Stomach (tissue), 9 donors: ENCODE measurements around the gene EGF. TPM values are rescaled to one million over a fixed set of nuclear protein-coding genes. Genes with fewer than 3 reads are reported as not detected.
"Not testable (repeated sequence)": the region's sequence is repeated elsewhere in the genome, so short reads cannot be mapped to it uniquely, and the experiment has no call there.

ENCODE experiments used
- DNase-seq, 2 donors: peaks; one replicate each; pipeline versions ENCODE4 v3.0.0 to v3.0.0-alpha.2; 2013 to 2019
- H3K27ac ChIP-seq, 5 donors: fragments of 200-600 bp in 4 of 5; sonication (generic) in 4 of 5; one replicate each; pipeline ENCODE4 v1.5.1; 2013 to 2019; ENCODE audit warnings: mild to moderate bottlenecking in 1 of 5, moderate library complexity in 1 of 5
- H3K27me3 ChIP-seq, 3 donors: fragments of 200-600 bp; sonication (generic); one replicate each; pipeline ENCODE4 v1.5.1; 2017 to 2019; ENCODE audit warnings: mixed run types in 1 of 3
- H3K36me3 ChIP-seq, 4 donors: fragments of 200-600 bp; sonication (generic); 1 replicate in 3 of 4; 2 replicates in 1 of 4; pipeline ENCODE4 v1.5.1; 2016 to 2019
- H3K4me1 ChIP-seq, 4 donors: fragments of 200-600 bp; sonication (generic); one replicate each; pipeline ENCODE4 v1.5.1; 2016 to 2019
- H3K4me3 ChIP-seq, 4 donors: fragments of 200-600 bp; sonication (generic) in 3 of 4; one replicate each; pipeline ENCODE4 v1.5.1; 2016 to 2019; ENCODE audit warnings: mild to moderate bottlenecking in 1 of 4
- H3K9me3 ChIP-seq, 4 donors: fragments of 200-600 bp; sonication (generic); one replicate each; pipeline ENCODE4 v1.5.1; 2016 to 2019
- CTCF ChIP-seq, 7 experiments: fragments of 450-650 bp in 4 of 7; fragments of 200-600 bp in 3 of 7; sonication (generic) in 3 of 7; IDR thresholded peaks; one replicate each; pipeline ENCODE4 v1.5.1; 2016 to 2019; ENCODE audit warnings: antibody characterized with exemption in 7 of 7, control low read depth in 2 of 7, mild to moderate bottlenecking in 1 of 7
- EP300 ChIP-seq: sonication (generic); formaldehyde crosslinking; IDR thresholded peaks from one replicate; pipeline ENCODE4 v1.6.1; 2017; ENCODE audit warnings: antibody characterized with exemption
- POLR2A ChIP-seq, 4 donors: fragments of 450-650 bp; IDR thresholded peaks; one replicate each; pipeline ENCODE4 v1.6.1; 2016; ENCODE audit warnings: antibody characterized with exemption in 4 of 4, control low read depth in 2 of 4, mild to moderate bottlenecking in 1 of 4, moderate library complexity in 1 of 4
- POLR2AphosphoS5 ChIP-seq, 3 donors: sonication (generic); formaldehyde crosslinking; IDR thresholded peaks; one replicate each; pipeline ENCODE4 v1.6.1; 2016; ENCODE audit warnings: antibody characterized with exemption in 3 of 3
- WGBS, 5 donors: extraction: QIAGEN DNeasy Blood & Tissue Kit in 3 of 5; methylation state at CpG; one replicate each; pipeline versions ENCODE4 v1.1.5 to v1.1.7; 2013 to 2018; 5-methylcytosine and 5-hydroxymethylcytosine counted together
- intact Hi-C: fragments of 100-400 bp; cut with DNase I; formaldehyde crosslinking; loops from one replicate; pipeline ENCODE4 v1.15.1; 2023; ENCODE audit warnings: low total_unique reads
- polyA plus RNA-seq, 3 donors: library from polyadenylated mRNA; stranded (reverse); fragments of 200-250 nt; gene quantifications; one replicate each; pipeline ENCODE4 v1.2.3, GENCODE V29; 2013
- total RNA-seq, 5 donors: library from RNA; depleted of rRNA; stranded (reverse); fragments of >200 nt; gene quantifications; one replicate each; pipeline versions ENCODE4 v1.1.0 to v1.2.3, GENCODE V29; 2014 to 2016
- donor health status: healthy with polysubstance abuse.
- donor health status: Bipolar disorder and iron deficiency.
- donor health status: healthy.

Gene EGF
- total and polyA plus RNA-seq, 8 donors, result 0.20 to 0.37 TPM; not detected in 6

- Histone ChIP-seq H3K4me1 (no peaks in the 10 kb centered on the region), H3K36me3 (peaks cover 0 to 14% (median 10%) of the 10 kb centered on the region in 4 donors), H3K27me3 (no peaks in the 10 kb centered on the region), H3K9me3 (no peaks in the 10 kb centered on the region), H3K4me3 (no peak overlapping the region), H3K27ac (no peak overlapping the region)
- WGBS, 5 donors, result 88 to 97% (median 94%) methylated on average over 6 of the region's 6 CpGs
- intact Hi-C loops, result no loop called here
- no peak for DNase-seq
- TF ChIP-seq EP300, result no peak
- no peak for TF ChIP-seq POLR2AphosphoS5 (IDR thresholded peaks at IDR 0.05)
Observed at GRCh38 chr4:109872950-109873656, 39.6 kb upstream of the EGF start.

GRCh38 chr4:109873791-109874514 lies 38.7 kb upstream of the EGF start:
- Histone ChIP-seq H3K9me3 (no peaks in the 10 kb centered on the region), H3K4me1 (no peaks in the 10 kb centered on the region), H3K27me3 (no peaks in the 10 kb centered on the region), H3K27ac (no peak overlapping the region), H3K36me3 (peaks cover 0 to 14% (median 10%) of the 10 kb centered on the region in 4 donors), H3K4me3 (no peak overlapping the region)
- no peak for TF ChIP-seq POLR2A (IDR thresholded peaks at IDR 0.05)
- TF ChIP-seq POLR2AphosphoS5 (IDR thresholded peaks at IDR 0.05), result no peak
- TF ChIP-seq EP300, result no peak
- no peak for TF ChIP-seq CTCF (IDR thresholded peaks at IDR 0.05)
- intact Hi-C loops, result no loop called here
- WGBS, 5 donors, result 62 to 70% (median 66%) methylated on average over 11 of the region's 11 CpGs
- DNase-seq, result no peak

GRCh38 chr4:109875106-109875505 lies 37.6 kb upstream of the EGF start:
- peaks cover 0 to 5% (median 2%) of the 10 kb centered on the region in 4 donors for H3K36me3 ChIP-seq
- intact Hi-C loops, result no loop called here
- 85 to 100% (median 94%) methylated on average over 1 of the region's 1 CpG for WGBS, 5 donors
- no peaks in the 10 kb centered on the region for H3K9me3 ChIP-seq
- no peaks in the 10 kb centered on the region for H3K4me1 ChIP-seq
- H3K4me3 ChIP-seq, result no peak overlapping the region
- no peak for DNase-seq
- TF ChIP-seq EP300 (no peak), CTCF (IDR thresholded peaks at IDR 0.05) (no peak), POLR2A (IDR thresholded peaks at IDR 0.05) (no peak), POLR2AphosphoS5 (IDR thresholded peaks at IDR 0.05) (no peak)
- no peak overlapping the region for H3K27ac ChIP-seq
- H3K27me3 ChIP-seq, result peaks cover 0 to 7% (median 0%) of the 10 kb centered on the region in 3 donors

- DNase-seq, intact Hi-C loops, H3K9me3 ChIP-seq, H3K4me3 ChIP-seq, H3K27ac ChIP-seq, H3K36me3 ChIP-seq, H3K4me1 ChIP-seq: not testable (repeated sequence)
- 17 to 96% (median 78%) methylated on average over 1 to 2 of the region's 2 CpGs for WGBS, 5 donors
- H3K27me3 ChIP-seq, result peaks cover 0 to 12% (median 0%) of the 10 kb centered on the region in 3 donors
Observed at GRCh38 chr4:109875553-109875952, 37.1 kb upstream of the EGF start.

GRCh38 chr4:109876634-109877265 lies 35.9 kb upstream of the EGF start:
- no peak for DNase-seq
- no peak for TF ChIP-seq POLR2A (IDR thresholded peaks at IDR 0.05)
- TF ChIP-seq POLR2AphosphoS5 (IDR thresholded peaks at IDR 0.05), result no peak
- no peak for TF ChIP-seq EP300
- TF ChIP-seq CTCF (IDR thresholded peaks at IDR 0.05), result no peak
- intact Hi-C loops, result no loop called here
- H3K4me3 ChIP-seq, result no peak overlapping the region
- H3K36me3 ChIP-seq, result no peaks in the 10 kb centered on the region
- WGBS, 5 donors, result 91 to 97% (median 96%) methylated on average over 2 of the region's 2 CpGs
- H3K27ac ChIP-seq, result no peak overlapping the region
- no peaks in the 10 kb centered on the region for H3K9me3 ChIP-seq
- no peaks in the 10 kb centered on the region for H3K4me1 ChIP-seq
- H3K27me3 ChIP-seq, result peaks cover 0 to 12% (median 0%) of the 10 kb centered on the region in 3 donors
